Measurements from ENCODE around the gene MYH11. TPM values are rescaled to one million over a fixed set of nuclear protein-coding genes. Genes with fewer than 3 reads are reported as not detected.
A peak's percentile ranks its signal among the peaks of the same experiment; 100 is the strongest.

The MYH11 gene
- polyA plus RNA-seq (2012; ENCODE audit: missing spikeins): 2.6 TPM

- FAIRE-seq (no peak), DNase-seq (ENCODE audit: insufficient read length) (no peak)
- TF ChIP-seq POLR2A (IDR thresholded peaks at IDR 0.05; ENCODE audit: low read depth, low read length) (no peak), POLR2AphosphoS5 (IDR thresholded peaks at IDR 0.05; ENCODE audit: low read depth, low read length) (no peak), TAF1 (IDR thresholded peaks at IDR 0.05; ENCODE audit: borderline replicate concordance, low read depth, low read length) (no peak)
Measured at GRCh38 chr16:15856901-15857698, at the start of gene MYH11. Gene MYH11, minus strand, starts transcription at chr16:15857028. Its CDS starts 18,776 bp downstream, at chr16:15838252.

GRCh38 chr16:15906439-15906838, 49.6 kb upstream of the MYH11 start:
- TF ChIP-seq POLR2A (IDR thresholded peaks at IDR 0.05; ENCODE audit: low read depth, low read length): no peak
- TF ChIP-seq POLR2AphosphoS5 (IDR thresholded peaks at IDR 0.05; ENCODE audit: low read depth, low read length): no peak
- no peak for TF ChIP-seq TAF1 (IDR thresholded peaks at IDR 0.05; ENCODE audit: borderline replicate concordance, low read depth, low read length)
- no peak for FAIRE-seq
- no peak for DNase-seq (ENCODE audit: insufficient read length)

GRCh38 chr16:15903960-15904359, 47.1 kb upstream of the MYH11 start:
- no peak for FAIRE-seq
- TF ChIP-seq POLR2A (IDR thresholded peaks at IDR 0.05; ENCODE audit: low read depth, low read length): no peak
- no peak for TF ChIP-seq POLR2AphosphoS5 (IDR thresholded peaks at IDR 0.05; ENCODE audit: low read depth, low read length)
- no peak for TF ChIP-seq TAF1 (IDR thresholded peaks at IDR 0.05; ENCODE audit: borderline replicate concordance, low read depth, low read length)

GRCh38 chr16:15900901-15901500, 44.2 kb upstream of the MYH11 start:
- FAIRE-seq (no peak), DNase-seq (ENCODE audit: insufficient read length) (no peak)
- TF ChIP-seq POLR2AphosphoS5 (IDR thresholded peaks at IDR 0.05; ENCODE audit: low read depth, low read length): no peak
- TF ChIP-seq POLR2A (IDR thresholded peaks at IDR 0.05; ENCODE audit: low read depth, low read length): no peak
- no peak for TF ChIP-seq TAF1 (IDR thresholded peaks at IDR 0.05; ENCODE audit: borderline replicate concordance, low read depth, low read length)

More at GRCh38 chr16:15903960-15904359, 47.1 kb upstream of the MYH11 start:
- DNase-seq (ENCODE audit: insufficient read length): no peak

- FAIRE-seq: no peak
- TF ChIP-seq TAF1 (IDR thresholded peaks at IDR 0.05; ENCODE audit: borderline replicate concordance, low read depth, low read length): no peak
- TF ChIP-seq POLR2AphosphoS5 (IDR thresholded peaks at IDR 0.05; ENCODE audit: low read depth, low read length): no peak
- TF ChIP-seq POLR2A (IDR thresholded peaks at IDR 0.05; ENCODE audit: low read depth, low read length): no peak
- DNase-seq (ENCODE audit: insufficient read length): no peak
Measured at GRCh38 chr16:15900357-15900756, 43.5 kb upstream of the MYH11 start.

GRCh38 chr16:15899538-15900100, 42.8 kb upstream of the MYH11 start:
- FAIRE-seq (peak; percentile 38), DNase-seq (ENCODE audit: insufficient read length) (peak; percentile 41)
- TF ChIP-seq POLR2A (IDR thresholded peaks at IDR 0.05; ENCODE audit: low read depth, low read length): no peak
- TF ChIP-seq TAF1 (IDR thresholded peaks at IDR 0.05; ENCODE audit: borderline replicate concordance, low read depth, low read length): no peak
- no peak for TF ChIP-seq POLR2AphosphoS5 (IDR thresholded peaks at IDR 0.05; ENCODE audit: low read depth, low read length)

- TF ChIP-seq POLR2A (IDR thresholded peaks at IDR 0.05; ENCODE audit: low read depth, low read length): no peak
- TF ChIP-seq TAF1 (IDR thresholded peaks at IDR 0.05; ENCODE audit: borderline replicate concordance, low read depth, low read length): no peak
- no peak for TF ChIP-seq POLR2AphosphoS5 (IDR thresholded peaks at IDR 0.05; ENCODE audit: low read depth, low read length)
- FAIRE-seq (no peak), DNase-seq (ENCODE audit: insufficient read length) (no peak)
Measured at GRCh38 chr16:15898654-15899053, 41.8 kb upstream of the MYH11 start.

- DNase-seq (ENCODE audit: insufficient read length) (peak; percentile 56), FAIRE-seq (peak; percentile 80)
- TF ChIP-seq TAF1 (IDR thresholded peaks at IDR 0.05; ENCODE audit: borderline replicate concordance, low read depth, low read length): no peak
- TF ChIP-seq POLR2A (IDR thresholded peaks at IDR 0.05; ENCODE audit: low read depth, low read length): no peak
- no peak for TF ChIP-seq POLR2AphosphoS5 (IDR thresholded peaks at IDR 0.05; ENCODE audit: low read depth, low read length)
Measured at GRCh38 chr16:15897834-15898254, 41.0 kb upstream of the MYH11 start.

GRCh38 chr16:15897121-15897780, 40.4 kb upstream of the MYH11 start:
- no peak for FAIRE-seq
- no peak for TF ChIP-seq TAF1 (IDR thresholded peaks at IDR 0.05; ENCODE audit: borderline replicate concordance, low read depth, low read length)
- no peak for TF ChIP-seq POLR2A (IDR thresholded peaks at IDR 0.05; ENCODE audit: low read depth, low read length)
- no peak for TF ChIP-seq POLR2AphosphoS5 (IDR thresholded peaks at IDR 0.05; ENCODE audit: low read depth, low read length)
- no peak for DNase-seq (ENCODE audit: insufficient read length)

- FAIRE-seq: no peak
- no peak for DNase-seq (ENCODE audit: insufficient read length)
Measured at GRCh38 chr16:15894571-15895374, 37.9 kb upstream of the MYH11 start.

More at GRCh38 chr16:15894571-15895374, 37.9 kb upstream of the MYH11 start:
- TF ChIP-seq POLR2A (IDR thresholded peaks at IDR 0.05; ENCODE audit: low read depth, low read length) (no peak), POLR2AphosphoS5 (IDR thresholded peaks at IDR 0.05; ENCODE audit: low read depth, low read length) (no peak), TAF1 (IDR thresholded peaks at IDR 0.05; ENCODE audit: borderline replicate concordance, low read depth, low read length) (no peak)
